Right lobe of liver (tissue), 6 donors: ENCODE data around the gene TEP1. TPM values are rescaled to one million over a fixed set of nuclear protein-coding genes. Genes with fewer than 3 reads are reported as not detected.

ENCODE experiments used
- ATAC-seq, 4 donors: fragments of 200-7000 bp; cut with Tn5 transposase; one replicate each; pipeline ENCODE4 v1.9.1; 2020; ENCODE audit warnings: mild to moderate bottlenecking in 4 of 4, moderate library complexity in 4 of 4
- DNase-seq, 3 donors: peaks; one replicate each; pipeline ENCODE4 v3.0.0-alpha.2; 2020
- H3K27ac ChIP-seq, 3 donors: fragments of 200-600 bp; one replicate each; pipeline ENCODE4 v1.8.0; 2022
- H3K27me3 ChIP-seq, 2 donors: fragments of 200-600 bp; one replicate each; pipeline ENCODE4 v1.8.0; 2022
- H3K36me3 ChIP-seq, 4 donors: fragments of 200-600 bp; sonication (generic) in 1 of 4; one replicate each; pipeline versions ENCODE4 v1.5.1 to v1.8.0; 2017 to 2022; ENCODE audit warnings: control low read depth in 1 of 4
- H3K4me1 ChIP-seq, 4 donors: fragments of 200-600 bp; sonication (generic) in 1 of 4; one replicate each; pipeline versions ENCODE4 v1.5.1 to v1.8.0; 2017 to 2022; ENCODE audit warnings: control low read depth in 1 of 4
- H3K4me3 ChIP-seq, 3 donors: fragments of 200-600 bp; one replicate each; pipeline ENCODE4 v1.8.0; 2022
- H3K9me3 ChIP-seq, 4 donors: fragments of 200-600 bp; sonication (generic) in 1 of 4; one replicate each; pipeline versions ENCODE4 v1.5.1 to v1.8.0; 2017 to 2022; ENCODE audit warnings: control low read depth in 1 of 4
- CTCF ChIP-seq, 4 donors: fragments of 200-600 bp in 3 of 4; fragments of 450-650 bp in 1 of 4; IDR thresholded peaks; one replicate each; pipeline versions ENCODE4 v1.5.1 to v1.8.0; 2016 to 2022; ENCODE audit warnings: antibody characterized with exemption in 4 of 4, mild to moderate bottlenecking in 2 of 4
- POLR2A ChIP-seq: fragments of 450-650 bp; IDR thresholded peaks from one replicate; pipeline ENCODE4 v1.6.1; 2017; ENCODE audit warnings: antibody characterized with exemption, mild to moderate bottlenecking
- WGBS: methylation state at CpG from one replicate; pipeline ENCODE4 v1.1.6; 2018; ENCODE audit warnings: low coverage, low lambda C conversion rate; ENCODE audit not compliant: insufficient coverage; ENCODE audit errors: missing lambda C conversion rate; 5-methylcytosine and 5-hydroxymethylcytosine counted together
- intact Hi-C, 2 donors: fragments of 100-400 bp; cut with DNase I; formaldehyde crosslinking; loops; one replicate each; pipeline versions ENCODE4 v1.11.2 to v1.14.1; 2022
- total RNA-seq, 6 experiments: library from RNA; depleted of rRNA in 2 of 6; stranded (reverse); fragments of >200 nt in 2 of 6; fragmentation: NEBNext Ultra II Directional in 3 of 6; extraction: Animal tissue kit (Norgen Biotek cat#: 25700) in 3 of 6; gene quantifications; one replicate each; pipeline versions ENCODE4 v1.1.0 to v1.2.4, GENCODE V29; 2016 to 2023
- donor health status: DM: no; HTN: yes; CAD: no.
- donor health status: DM: no; HTN: no; CAD: no.
- donor health status: DM: no; HTN: no; CAD: no.
- donor health status: DM: no; HTN: yes; CAD: no.
- donor health status: DM: no; HTN: yes; CAD: no.

The TEP1 gene
- total RNA-seq, 6 experiments from 2014 or later = 10.8 to 17.6 (median 14.0) TPM

- H3K36me3 ChIP-seq = no peaks in the 10 kb centered on the region
- peak in 1 of 3 donors; percentile 19 for DNase-seq
- no peaks in the 10 kb centered on the region for H3K9me3 ChIP-seq
- H3K27me3 ChIP-seq = no peaks in the 10 kb centered on the region
- no peaks in the 10 kb centered on the region for H3K4me1 ChIP-seq
- TF ChIP-seq CTCF (IDR thresholded peaks at IDR 0.05) = no peak
- TF ChIP-seq POLR2A = no peak
- no peak overlapping the region for H3K27ac ChIP-seq
- H3K4me3 ChIP-seq = no peak overlapping the region
- intact Hi-C loops = loop anchor here in 1 of 2 donors (10.0 kb wide), 1 partner anchor 175 kb away; no protein-coding TSS in a partner anchor
- WGBS = 64% methylated on average over 16 of the region's 30 CpGs
- ATAC-seq = peak in 2 of 4 donors; percentile 22 to 27
Observed at GRCh38 chr14:20429801-20430669, 16.7 kb upstream of the TEP1 start.

- WGBS = 5% methylated on average over 3 of the region's 5 CpGs
- H3K27me3 ChIP-seq = no peaks in the 10 kb centered on the region
- H3K36me3 ChIP-seq = no peaks in the 10 kb centered on the region
- H3K9me3 ChIP-seq = no peaks in the 10 kb centered on the region
- H3K4me3 ChIP-seq = no peak overlapping the region
- no peaks in the 10 kb centered on the region for H3K4me1 ChIP-seq
- ATAC-seq = peak in 1 of 4 donors; percentile 37
- TF ChIP-seq POLR2A (no peak), CTCF (IDR thresholded peaks at IDR 0.05) (no peak)
- no peak for DNase-seq
- intact Hi-C loops = no loop called here
- no peak overlapping the region for H3K27ac ChIP-seq
Observed at GRCh38 chr14:20428802-20429201, 15.5 kb upstream of the TEP1 start.

GRCh38 chr14:20428010-20428365, 14.7 kb upstream of the TEP1 start:
- H3K4me3 ChIP-seq = no peak overlapping the region

GRCh38 chr14:20427231-20428009, 14.1 kb upstream of the TEP1 start:
- 28% methylated on average over 5 of the region's 5 CpGs for WGBS
- intact Hi-C loops = no loop called here
- DNase-seq (no peak), ATAC-seq (peak; percentile 49 to 89 (median 66))
- peak overlapping the region in 1 of 3 donors; percentile 40 for H3K27ac ChIP-seq
- no peaks in the 10 kb centered on the region for H3K4me1 ChIP-seq
- TF ChIP-seq POLR2A (no peak), CTCF (IDR thresholded peaks at IDR 0.05) (no peak)
- no peaks in the 10 kb centered on the region for H3K9me3 ChIP-seq
- H3K4me3 ChIP-seq = no peak overlapping the region
- no peaks in the 10 kb centered on the region for H3K27me3 ChIP-seq
- no peaks in the 10 kb centered on the region for H3K36me3 ChIP-seq

More at GRCh38 chr14:20428010-20428365, 14.7 kb upstream of the TEP1 start:
- H3K27me3 ChIP-seq = no peaks in the 10 kb centered on the region
- no peaks in the 10 kb centered on the region for H3K36me3 ChIP-seq
- TF ChIP-seq CTCF (IDR thresholded peaks at IDR 0.05) (no peak), POLR2A (no peak)
- DNase-seq (no peak), ATAC-seq (peak in 1 of 4 donors; percentile 10)
- no peaks in the 10 kb centered on the region for H3K9me3 ChIP-seq
- H3K27ac ChIP-seq = no peak overlapping the region
- intact Hi-C loops = no loop called here
- H3K4me1 ChIP-seq = no peaks in the 10 kb centered on the region
- 64% methylated on average over 5 of the region's 5 CpGs for WGBS
